ENCODE results near the gene LRRC8E.
A peak's percentile ranks its signal among the peaks of the same experiment; 100 is the strongest.

Gene LRRC8E

DNA sequence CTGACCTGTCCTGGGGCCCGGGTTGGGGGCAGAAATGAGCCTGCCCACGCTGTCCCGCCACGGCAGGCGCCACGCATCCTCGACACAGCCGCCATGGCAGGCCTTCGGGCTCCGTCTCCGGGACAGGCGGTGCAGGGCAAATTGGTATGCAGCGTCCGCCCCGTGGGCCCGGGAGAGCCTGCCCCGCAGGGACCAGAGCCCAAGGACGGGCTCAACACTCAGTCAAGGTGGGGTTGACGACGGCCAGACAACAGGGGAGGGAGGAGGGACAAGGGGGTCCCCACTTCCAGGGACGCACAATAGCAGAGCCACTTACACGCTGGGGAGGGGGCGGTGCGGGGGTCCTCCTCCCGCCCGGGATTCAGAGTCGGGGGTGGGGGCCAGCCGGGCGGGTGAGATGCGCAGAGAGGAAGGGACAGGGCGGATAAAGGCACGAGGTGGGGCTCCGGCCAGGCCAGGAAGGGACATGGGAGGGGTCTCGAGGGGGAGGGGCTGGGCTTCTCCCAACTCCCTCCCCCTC is 36.4 kb downstream of the LRRC8E start:
- H3K4me3 ChIP-seq (ENCODE audit: low read depth, low read length), result no peak overlapping the region

GRCh38 chr19:7925171-7925851 is 37.0 kb downstream of the LRRC8E start:
- TF ChIP-seq, protein P1, sequence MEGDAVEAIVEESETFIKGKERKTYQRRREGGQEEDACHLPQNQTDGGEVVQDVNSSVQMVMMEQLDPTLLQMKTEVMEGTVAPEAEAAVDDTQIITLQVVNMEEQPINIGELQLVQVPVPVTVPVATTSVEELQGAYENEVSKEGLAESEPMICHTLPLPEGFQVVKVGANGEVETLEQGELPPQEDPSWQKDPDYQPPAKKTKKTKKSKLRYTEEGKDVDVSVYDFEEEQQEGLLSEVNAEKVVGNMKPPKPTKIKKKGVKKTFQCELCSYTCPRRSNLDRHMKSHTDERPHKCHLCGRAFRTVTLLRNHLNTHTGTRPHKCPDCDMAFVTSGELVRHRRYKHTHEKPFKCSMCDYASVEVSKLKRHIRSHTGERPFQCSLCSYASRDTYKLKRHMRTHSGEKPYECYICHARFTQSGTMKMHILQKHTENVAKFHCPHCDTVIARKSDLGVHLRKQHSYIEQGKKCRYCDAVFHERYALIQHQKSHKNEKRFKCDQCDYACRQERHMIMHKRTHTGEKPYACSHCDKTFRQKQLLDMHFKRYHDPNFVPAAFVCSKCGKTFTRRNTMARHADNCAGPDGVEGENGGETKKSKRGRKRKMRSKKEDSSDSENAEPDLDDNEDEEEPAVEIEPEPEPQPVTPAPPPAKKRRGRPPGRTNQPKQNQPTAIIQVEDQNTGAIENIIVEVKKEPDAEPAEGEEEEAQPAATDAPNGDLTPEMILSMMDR (IDR thresholded peaks at IDR 0.05; ENCODE audit: borderline replicate concordance, insufficient read depth, low read depth, low read length), result peak; percentile 97
- no peak overlapping the region for H3K4me3 ChIP-seq (ENCODE audit: low read depth, low read length)

More for the DNA sequence above, 36.4 kb downstream of the LRRC8E start:
- TF ChIP-seq, protein P1 (IDR thresholded peaks at IDR 0.05; ENCODE audit: borderline replicate concordance, insufficient read depth, low read depth, low read length), result no peak

DNA sequence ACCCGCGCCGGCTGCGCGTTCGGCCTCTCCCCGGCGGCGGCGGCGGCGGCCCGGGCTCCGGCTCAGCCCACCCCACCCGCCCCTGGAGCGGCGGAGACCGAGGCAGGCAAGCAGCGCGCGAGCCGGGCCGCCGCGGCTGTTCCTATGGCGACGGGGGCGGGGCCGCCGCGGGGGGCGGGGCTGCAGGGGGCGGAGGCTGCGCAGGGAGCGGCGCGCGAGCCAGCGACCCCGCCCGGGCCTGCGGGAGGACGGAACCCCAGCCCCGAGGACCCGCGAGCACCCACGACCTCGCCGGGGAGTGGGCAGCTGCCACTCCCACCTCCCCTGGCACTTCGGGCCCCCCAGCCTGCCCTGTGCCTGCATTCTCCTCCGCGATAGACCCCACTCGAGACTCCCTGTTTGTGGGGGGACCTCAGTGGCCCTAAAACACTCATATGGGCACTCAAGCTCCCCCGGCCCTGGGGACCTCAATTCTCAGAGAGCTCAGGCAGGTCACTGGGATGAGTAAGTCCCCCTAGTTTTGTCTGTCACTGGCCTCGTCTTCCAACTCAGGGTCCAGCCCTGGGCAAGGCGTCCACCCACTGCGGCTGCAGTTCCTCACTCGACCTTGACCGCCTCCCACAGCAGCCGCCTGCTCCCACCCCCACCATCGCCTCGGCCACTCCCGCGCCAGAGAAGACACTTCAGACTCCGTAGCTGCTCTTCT is 37.9 kb downstream of the LRRC8E start, which contains the start of gene CTXN1:
Gene CTXN1, minus strand, starts transcription at position 115 of the 706 bp plus-strand sequence. CDS start 597 bp downstream, outside the sequence.
- TF ChIP-seq, protein P1 (IDR thresholded peaks at IDR 0.05; ENCODE audit: borderline replicate concordance, insufficient read depth, low read depth, low read length), result no peak
- H3K4me3 ChIP-seq (ENCODE audit: low read depth, low read length), result no peak within 1 kb of the TSS

GRCh38 chr19:7926727-7927604 is 38.7 kb downstream of the LRRC8E start:
- no peak overlapping the region for H3K4me3 ChIP-seq (ENCODE audit: low read depth, low read length)

DNA sequence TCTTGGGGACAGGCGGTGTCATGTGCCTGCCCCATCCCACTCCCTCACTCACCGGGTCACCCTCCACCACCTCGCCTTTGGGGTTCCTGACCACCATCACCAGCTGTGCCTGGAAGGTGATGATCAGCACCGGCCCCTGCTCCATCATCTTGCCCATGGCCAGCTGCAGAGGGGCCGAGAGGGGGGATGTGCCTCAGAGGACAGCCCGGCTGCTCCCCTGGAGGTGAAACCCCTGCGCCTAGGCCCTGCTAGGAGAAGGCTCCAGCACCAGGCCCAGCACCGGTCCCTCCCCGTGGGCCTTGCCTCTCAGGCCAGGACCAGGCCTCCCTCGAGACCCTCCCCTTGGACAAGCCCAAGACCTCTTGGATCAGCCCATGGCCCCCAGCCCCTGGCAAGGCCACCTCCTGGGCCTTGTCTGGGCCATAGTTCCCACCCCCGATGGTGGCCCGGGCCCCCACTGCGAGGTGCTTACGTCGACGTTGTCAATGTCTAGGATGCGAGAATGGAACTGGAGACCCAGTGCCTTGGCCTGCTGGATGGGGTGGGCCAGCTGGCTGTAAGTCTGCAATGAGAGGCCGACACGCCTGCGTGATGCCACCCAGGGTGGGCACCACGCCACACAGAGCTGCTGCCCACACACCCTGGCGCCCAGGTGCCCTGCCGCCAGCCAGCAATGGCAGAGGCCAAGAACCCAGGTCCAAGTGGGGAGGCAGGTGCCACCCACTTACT is 39.5 kb downstream of the LRRC8E start:
- H3K4me3 ChIP-seq (ENCODE audit: low read depth, low read length), result no peak overlapping the region
- TF ChIP-seq, protein P1 (IDR thresholded peaks at IDR 0.05; ENCODE audit: borderline replicate concordance, insufficient read depth, low read depth, low read length), result no peak

More at GRCh38 chr19:7926727-7927604, 38.7 kb downstream of the LRRC8E start:
- TF ChIP-seq, protein P1 (IDR thresholded peaks at IDR 0.05; ENCODE audit: borderline replicate concordance, insufficient read depth, low read depth, low read length), result no peak

- no peak overlapping the region for H3K4me3 ChIP-seq (ENCODE audit: low read depth, low read length)
- TF ChIP-seq, protein P1 (IDR thresholded peaks at IDR 0.05; ENCODE audit: borderline replicate concordance, insufficient read depth, low read depth, low read length), result no peak
Observed at GRCh38 chr19:7928334-7928706, 40.0 kb downstream of the LRRC8E start.
